Omental fat pad (tissue), 4 donors: ENCODE measurements around the gene TXNRD3. TPM values are rescaled to one million over a fixed set of nuclear protein-coding genes. Genes with fewer than 3 reads are reported as not detected.

Experiments used
- ATAC-seq: fragments of 150-250 bp; one replicate; pipeline ENCODE4 v1.9.1; 2016; ENCODE audit warnings: mild to moderate bottlenecking, moderate library complexity; ENCODE audit not compliant: low FRiP score
- DNase-seq: peaks from one replicate; pipeline ENCODE4 v3.0.0-alpha.2; 2019; ENCODE audit warnings: low spot score
- total RNA-seq, 4 donors: library from RNA; depleted of rRNA; stranded (reverse); fragments of >200 nt; gene quantifications; one replicate each; pipeline ENCODE4 v1.1.0, GENCODE V29; 2016
- TF ChIP-seq, protein P1 (sequence below), 3 donors: fragments of 450-650 bp; IDR thresholded peaks; one replicate each; pipeline ENCODE4 v1.5.1; 2016 to 2017; ENCODE audit warnings: antibody characterized with exemption in 3 of 3, mild to moderate bottlenecking in 3 of 3, moderate library complexity in 2 of 3

TXNRD3 gene
- total RNA-seq, 4 donors from 2014 or later: 6.4 to 12.5 (median 8.3) TPM

DNA sequence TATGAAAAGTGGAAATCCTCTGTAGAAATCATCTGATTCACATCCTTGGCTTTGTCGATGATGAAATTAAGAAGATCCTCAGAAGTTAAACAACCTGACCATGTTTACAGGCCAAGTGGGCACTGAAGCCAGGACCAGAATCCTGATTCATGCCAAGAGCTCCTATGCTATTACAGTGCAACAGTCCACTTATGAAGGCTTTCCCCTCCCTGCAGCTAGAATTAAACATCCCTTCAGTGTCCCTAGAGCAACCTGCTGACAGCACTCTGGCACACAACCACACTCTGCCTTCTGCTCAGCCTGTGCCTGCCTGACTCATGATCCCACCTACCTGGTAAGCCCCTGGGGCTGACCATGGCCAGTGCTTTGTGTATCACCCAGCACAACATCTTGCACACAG is 33.8 kb downstream of the TXNRD3 start:
- DNase-seq: no peak
- no peak for ATAC-seq
- TF ChIP-seq, protein P1, sequence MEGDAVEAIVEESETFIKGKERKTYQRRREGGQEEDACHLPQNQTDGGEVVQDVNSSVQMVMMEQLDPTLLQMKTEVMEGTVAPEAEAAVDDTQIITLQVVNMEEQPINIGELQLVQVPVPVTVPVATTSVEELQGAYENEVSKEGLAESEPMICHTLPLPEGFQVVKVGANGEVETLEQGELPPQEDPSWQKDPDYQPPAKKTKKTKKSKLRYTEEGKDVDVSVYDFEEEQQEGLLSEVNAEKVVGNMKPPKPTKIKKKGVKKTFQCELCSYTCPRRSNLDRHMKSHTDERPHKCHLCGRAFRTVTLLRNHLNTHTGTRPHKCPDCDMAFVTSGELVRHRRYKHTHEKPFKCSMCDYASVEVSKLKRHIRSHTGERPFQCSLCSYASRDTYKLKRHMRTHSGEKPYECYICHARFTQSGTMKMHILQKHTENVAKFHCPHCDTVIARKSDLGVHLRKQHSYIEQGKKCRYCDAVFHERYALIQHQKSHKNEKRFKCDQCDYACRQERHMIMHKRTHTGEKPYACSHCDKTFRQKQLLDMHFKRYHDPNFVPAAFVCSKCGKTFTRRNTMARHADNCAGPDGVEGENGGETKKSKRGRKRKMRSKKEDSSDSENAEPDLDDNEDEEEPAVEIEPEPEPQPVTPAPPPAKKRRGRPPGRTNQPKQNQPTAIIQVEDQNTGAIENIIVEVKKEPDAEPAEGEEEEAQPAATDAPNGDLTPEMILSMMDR (IDR thresholded peaks at IDR 0.05): no peak

DNA sequence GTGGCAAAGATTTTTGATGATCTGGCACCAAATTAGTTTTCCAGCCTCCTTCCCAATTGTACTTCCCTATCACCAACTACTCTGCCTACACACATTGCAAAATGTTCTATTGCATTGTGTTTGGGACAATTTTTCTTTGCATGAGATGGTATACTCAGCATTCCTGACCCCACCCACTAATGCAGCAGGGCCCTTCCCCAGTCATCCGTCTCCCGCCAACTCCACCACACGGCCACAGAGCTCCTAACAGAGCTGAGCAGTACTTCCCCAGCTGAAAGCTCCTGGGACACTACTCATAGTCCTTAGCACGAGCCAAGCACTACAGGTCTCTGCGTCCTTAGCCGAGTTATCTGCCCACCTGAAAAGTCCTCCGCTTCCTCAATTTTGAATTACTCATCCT is 34.2 kb downstream of the TXNRD3 start:
- TF ChIP-seq, protein P1 (IDR thresholded peaks at IDR 0.05): no peak
- ATAC-seq (no peak), DNase-seq (no peak)

GRCh38 chr3:126618760-126619159 is 36.2 kb downstream of the TXNRD3 start:
- no peak for ATAC-seq
- TF ChIP-seq, protein P1 (IDR thresholded peaks at IDR 0.05): no peak

GRCh38 chr3:126618021-126618420 is 36.9 kb downstream of the TXNRD3 start:
- TF ChIP-seq, protein P1 (IDR thresholded peaks at IDR 0.05): no peak
- ATAC-seq: no peak
- DNase-seq: no peak

More at GRCh38 chr3:126618760-126619159, 36.2 kb downstream of the TXNRD3 start:
- DNase-seq: no peak

DNA sequence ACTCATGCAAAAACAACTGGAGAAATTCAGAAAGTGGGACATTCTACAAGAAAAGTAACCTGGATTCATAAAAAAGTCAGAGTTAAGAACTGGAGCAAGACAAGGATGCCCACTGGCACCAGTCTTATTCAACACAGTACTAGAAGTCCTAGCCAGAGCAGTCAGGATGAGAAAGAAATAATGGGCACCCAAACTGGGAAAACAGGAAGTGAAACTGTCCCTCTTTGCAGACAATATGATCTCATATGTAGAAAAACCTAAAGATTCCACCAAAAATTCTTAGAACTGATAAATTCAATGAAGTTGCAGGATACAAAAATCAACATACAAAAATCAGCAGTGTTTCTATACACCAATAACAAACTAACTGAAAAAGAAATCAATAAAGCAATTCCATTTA is 37.4 kb downstream of the TXNRD3 start:
- TF ChIP-seq, protein P1 (IDR thresholded peaks at IDR 0.05): no peak
- DNase-seq (no peak), ATAC-seq (no peak)

DNA sequence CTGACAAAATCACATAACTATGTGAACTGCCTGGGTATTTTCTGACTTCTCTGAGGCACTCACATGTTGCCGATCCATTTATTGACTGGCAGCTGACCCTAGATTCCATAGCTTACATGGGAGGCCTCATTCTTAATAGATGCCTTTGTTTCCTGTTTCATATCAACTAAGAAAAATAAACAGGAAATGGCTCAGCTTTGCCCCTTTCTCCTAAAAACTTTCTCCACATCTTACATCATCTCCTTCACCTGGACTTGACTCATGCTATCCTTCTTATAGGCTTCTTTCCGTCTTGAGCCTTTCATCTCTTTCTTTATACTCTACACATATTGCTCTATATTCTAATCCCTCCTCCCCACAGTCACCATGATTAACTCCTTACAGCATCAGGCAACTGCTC is 38.0 kb downstream of the TXNRD3 start:
- ATAC-seq: no peak
- no peak for DNase-seq
- TF ChIP-seq, protein P1 (IDR thresholded peaks at IDR 0.05): no peak

DNA sequence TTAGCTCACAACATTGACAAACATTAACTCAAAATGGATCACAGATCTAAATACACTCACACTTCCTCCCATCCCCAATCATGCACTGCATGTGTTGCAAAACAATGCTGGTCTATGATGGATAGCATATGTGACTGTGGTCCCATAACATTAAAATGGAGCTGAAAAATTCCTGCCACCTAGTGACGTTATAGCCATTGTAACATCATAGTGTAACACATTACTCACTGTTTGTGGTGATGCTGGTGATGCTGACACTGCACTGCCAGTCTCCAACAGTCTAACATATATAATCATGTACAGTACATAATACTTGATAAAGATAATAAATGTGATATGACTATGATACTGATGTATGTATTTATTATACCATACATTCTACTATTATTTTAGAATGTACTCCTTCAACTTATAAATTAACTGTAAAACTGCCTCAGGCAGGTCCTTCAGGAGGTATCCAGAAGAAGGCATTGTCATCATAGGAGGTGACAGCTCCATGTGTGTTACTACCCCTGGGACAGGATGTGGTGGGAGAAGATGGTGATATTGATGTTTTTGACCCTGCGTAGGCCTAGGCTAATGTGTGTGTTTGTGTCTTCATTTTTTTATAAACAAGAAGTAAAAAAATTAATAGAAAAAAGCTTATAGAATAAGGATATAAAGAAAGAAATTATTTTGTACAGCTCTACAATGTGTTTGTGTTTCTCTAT is 41.3 kb downstream of the TXNRD3 start:
- ATAC-seq (no peak), DNase-seq (no peak)
- TF ChIP-seq, protein P1 (IDR thresholded peaks at IDR 0.05): no peak
